GM21515 (cell line): ENCODE results near the gene FAF1.

Experiments
- ATAC-seq: cut with Tn5 transposase; IDR thresholded peaks from one replicate; pipeline ENCODE4 v1.9.1; 2021; ENCODE audit not compliant: unreplicated experiment

Gene FAF1

DNA sequence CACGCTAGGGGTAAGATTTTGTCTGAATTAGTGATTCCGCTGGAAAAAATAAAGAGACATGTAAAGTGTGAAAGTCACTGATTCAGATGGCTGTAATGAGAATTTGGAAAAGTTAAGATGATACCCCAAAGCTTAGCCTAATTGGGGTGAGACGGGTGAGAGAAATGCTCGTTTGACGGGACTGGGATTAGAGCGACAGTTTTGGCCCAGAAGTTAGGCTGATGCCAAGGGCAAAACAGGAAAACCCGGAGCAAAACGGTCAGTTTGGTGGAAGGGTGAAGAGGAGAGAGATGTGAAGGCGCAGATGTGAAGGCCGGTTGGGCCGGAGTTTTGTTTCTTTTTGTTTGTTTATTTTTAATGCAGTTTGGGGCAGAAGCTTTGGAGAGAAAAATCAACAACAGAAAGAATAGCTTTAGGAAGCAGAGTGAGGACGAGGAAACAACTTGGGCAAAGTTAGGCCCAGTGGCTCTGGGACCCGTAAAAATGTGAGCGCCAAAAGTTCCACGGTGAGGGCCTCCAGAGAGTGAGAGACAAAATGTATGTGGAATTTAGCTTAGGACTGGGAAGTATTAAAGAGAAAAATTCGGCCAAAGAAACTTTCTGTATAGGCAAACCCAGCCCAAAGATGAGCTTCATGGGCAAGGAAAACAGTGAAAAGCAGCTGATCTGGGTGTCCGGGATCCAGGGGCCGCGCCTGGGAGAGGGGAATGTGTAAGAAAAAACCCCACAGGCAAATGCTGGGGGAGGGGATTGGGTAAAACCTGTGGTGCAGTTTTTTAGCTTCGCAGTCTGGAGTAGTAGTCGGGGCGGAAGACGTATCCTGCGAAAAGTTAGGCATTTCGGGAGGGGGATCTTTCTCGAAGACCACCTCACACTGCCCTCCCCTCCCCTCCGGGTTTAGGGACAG lies 538.0 kb downstream of the FAF1 start:
- ATAC-seq, result no peak

DNA sequence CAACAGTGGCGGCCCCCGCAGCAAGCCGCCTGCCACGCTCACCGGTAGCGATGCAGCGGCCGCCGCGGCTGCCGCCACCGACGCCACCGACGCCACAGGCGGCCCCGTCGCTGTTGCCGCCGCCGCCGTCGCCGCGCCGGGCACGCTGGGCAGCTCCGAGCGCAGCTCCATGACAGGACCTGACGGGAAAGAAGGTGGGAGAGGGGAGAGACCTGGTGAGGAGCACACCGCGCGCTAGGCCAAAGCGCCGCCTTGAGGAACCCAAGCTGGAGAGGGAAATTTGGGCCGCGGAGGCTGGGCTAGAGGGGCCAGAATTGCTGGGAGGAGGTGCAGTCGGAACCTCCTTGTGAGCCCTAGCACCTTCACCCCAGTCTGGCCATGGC lies 538.7 kb downstream of the FAF1 start:
- no peak for ATAC-seq

DNA sequence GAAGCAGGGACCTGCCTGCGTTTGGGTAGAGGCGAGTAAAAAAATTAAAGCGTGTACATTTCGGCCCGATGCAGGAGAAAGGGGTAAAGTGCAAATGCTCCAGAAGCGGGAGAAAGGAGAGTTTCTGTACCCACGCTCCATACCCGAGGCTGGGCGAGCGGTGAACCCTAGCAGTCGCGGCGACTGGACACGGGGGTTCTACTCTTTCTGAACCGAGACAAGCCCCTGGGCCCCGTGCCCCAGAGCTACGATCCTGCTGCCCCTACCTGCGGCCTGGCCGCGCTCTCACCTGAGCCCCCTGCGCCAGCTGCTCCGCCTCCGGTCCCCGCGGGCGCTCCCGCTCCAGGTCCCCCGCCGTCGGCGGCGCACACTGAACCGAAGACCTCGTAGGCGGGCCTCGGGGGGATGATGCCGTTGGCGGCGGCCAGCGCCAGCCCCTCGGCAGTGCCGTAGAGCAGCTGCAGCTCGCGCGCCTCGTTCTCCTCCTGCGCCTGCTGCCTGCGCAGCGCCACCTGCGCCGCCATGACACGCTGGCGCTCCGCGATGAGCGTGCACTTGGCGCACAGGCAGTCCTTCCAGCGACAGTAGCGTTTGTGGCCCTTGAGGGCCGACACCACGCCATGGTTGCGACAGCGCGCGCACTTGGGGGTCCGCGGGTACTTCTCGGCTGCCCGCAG lies 539.2 kb downstream of the FAF1 start:
- no peak for ATAC-seq

DNA sequence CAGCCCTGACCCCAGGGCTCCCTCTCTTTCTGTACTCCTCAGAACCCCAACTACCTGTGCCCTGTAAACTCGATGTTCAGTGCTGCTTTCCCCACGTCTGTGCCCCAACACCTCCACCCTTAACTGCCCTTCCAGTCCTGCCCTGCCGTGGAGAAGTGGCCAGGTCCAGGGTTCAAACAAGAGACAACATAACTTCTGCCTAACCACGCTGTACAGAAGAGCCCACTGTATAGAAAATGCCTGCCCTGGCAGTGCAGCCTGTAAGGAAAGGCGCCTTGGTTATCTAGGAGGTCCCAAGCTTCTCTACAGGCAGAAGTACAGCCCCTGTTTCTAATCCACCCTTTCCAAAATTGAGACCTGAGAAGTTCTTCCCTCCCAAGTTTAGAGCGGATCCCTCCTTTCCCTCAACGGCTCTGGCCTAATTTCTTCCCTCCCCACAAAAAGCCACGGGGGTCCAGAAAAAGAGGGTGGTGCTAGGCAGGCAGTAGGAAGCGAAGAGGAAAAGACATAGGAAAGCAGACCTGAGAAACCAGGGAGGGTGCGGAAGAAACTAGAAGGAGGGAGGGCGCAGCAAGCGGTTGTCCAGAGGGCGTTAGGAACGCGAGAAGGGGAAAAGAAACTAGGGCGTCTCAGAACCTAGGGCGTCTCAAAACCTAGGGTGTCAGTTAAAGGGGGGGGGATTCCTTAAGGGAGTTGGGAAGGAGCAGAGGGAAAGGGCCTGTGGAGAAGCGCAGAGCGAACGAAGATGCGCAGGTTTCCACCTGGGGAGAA lies 540.0 kb downstream of the FAF1 start:
- no peak for ATAC-seq

DNA sequence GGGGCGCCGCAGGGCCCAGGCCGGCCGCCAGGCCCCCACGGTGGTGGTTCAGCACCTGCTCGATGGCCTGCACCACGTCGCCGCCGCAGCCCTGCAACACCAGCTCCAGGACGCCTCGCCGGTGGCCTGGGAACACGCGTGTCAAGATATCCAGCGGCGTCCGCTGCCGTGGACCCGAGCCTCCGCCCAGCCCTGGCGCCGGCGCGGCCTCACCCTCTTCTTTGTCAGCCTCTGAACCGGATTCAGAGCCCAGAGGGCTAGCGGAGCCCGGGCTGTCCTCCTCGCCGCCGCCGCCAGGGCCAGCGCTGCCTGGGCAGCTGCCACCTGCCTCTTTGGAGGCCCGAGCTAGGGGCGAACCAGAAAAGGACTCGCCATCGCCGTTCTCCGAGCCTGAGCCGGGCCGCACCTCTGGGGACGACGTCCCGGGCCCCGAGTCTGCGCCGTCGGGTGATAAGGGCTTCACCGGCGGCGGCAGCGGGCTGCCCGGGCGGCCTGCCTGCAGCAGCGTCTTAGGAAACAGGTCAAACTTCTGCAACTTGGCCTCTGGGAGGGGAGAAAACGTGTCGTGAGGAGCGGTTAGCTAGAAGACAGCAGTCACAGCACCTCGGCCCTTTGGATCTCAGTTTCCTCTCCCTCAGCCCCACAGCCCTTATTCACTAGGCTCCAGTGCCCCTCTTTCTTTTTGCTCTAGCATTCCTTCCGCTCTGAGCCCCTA lies 540.7 kb downstream of the FAF1 start:
- no peak for ATAC-seq

DNA sequence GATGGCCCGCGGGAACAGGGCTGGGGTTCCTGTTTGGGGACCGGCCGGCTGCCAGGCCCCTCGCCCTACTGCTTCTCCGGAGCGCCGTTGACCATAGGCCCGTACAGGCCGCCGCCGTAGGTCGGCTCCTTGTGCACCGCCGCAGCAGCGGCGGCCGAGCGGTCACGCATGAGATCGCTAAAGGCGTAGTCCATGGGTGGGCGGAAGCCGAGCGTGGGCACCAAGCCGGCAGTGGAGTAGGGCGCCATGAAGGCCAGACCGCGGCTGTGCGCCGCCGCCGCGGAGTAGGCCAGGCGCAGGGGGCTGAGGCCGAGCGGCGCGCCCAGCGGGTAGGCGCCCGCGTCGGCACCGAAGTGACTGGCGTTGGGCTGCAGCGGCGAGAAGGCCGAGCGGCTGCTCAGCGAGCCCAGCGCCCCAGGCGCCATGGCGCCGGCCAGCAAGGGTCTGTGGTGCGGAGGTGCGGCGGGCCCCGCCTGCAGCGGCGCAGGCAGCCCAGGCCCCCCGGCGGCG lies 541.4 kb downstream of the FAF1 start:
- ATAC-seq, result no peak

DNA sequence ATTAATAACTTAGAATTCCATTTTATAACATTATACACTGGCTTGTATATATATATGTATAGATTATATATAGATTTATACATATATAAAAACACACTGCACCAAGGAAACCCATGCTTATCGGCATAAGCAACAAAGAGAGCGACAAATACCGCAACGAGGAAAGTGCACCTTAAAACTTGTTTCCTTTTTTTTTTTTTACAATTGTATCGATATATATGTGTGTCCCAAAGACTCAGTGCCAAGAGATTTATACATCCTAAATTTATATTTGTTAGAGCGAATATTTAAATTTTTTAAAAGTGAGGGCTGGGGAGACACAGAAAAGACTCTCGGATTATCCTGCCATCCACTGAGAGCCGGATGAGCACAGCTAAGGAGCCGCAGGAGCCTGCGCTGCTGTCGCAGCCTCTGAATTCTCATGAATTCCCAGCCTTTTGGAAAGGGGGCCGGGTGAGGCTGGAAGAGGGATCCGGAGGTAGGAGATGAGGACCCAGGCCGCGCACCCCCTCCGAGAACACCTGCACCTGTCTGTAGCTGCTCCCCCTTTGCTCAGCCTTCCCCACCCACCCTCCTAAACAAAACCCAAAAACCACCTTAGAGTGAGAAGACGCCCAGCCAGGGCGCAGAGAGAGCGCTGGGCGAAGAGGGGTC lies 542.0 kb downstream of the FAF1 start:
- ATAC-seq, result no peak

DNA sequence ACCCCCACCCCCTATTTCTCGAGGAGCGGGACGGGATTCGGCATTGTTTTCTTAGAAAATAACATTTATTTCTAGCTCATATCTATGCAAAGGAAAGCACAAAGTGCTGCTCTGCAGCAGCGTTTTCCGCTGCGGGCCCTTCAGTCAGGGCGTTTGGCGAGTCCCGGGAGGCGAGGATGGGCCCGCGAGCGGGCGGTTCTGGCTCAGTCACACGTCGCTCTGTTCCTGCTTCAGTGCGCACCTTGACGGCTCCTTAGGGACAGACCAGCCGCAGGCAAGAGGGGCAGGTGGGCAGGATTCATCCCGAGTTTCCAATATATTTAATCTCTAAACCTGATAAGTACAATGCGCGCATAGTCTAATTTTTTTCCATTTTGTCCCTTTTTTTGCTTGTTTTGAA lies 542.6 kb downstream of the FAF1 start:
- ATAC-seq, result no peak

DNA sequence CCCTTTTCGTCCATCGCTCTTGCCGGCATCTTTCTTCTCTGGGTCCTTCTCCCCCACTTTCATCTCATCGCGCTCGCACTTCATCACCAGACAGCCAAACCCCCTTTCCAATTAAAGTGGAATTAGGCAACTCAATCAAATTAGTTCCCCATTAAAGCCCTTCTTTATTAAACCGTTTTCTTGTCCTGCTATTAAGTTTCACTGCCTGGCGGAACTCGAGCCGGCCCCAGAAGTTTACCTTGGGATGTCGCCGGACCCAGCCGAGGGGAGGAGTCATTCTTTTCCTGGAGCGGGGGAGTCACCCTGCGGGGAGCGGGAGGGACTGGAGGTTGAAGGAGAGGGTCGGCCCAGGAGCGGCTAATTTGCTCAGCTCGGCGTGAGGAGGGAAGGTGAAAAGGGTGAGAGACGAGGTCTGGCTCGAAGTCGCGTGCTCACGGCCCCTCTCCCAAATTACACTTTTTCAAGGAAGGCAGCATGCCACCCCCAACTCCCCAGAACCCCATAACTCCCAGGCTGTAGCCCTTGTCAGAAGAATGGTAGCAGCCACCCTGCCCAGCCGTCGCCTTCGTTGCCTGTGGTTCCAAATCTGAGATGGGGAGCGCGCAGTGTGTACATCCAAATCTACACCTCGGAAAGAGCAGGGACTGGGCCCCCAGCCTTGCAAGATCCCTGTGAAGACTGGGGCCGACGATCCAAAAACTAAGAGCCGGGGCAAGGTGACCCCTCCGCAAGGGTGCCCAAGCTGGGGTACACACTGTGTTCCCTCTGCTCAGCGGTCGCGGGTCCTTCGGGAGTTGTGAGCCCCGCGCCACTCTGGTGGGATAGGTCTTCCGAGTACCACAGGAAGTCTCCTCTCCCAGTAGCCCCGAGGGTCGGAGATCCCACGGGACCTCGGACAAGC lies 543.3 kb downstream of the FAF1 start:
- no peak for ATAC-seq

DNA sequence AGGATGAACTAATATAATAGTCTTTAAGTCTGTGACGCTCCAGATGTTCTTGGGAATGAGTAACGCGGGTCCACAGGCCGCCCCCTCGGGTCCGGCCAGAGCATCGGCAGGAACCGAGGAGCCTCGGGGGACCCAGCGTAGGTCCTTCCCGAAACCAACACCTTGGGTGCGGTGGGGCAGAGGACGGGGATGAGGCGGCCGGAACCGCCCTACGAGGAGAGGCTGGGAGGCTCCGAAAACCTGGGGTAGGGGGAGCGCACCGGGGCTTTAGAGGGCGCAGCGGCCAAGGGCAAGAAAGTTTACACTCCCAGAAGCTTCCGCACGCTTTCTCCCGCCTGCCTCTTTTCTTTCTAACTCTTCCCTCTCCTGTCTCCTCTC lies 543.9 kb downstream of the FAF1 start:
- ATAC-seq, result no peak

DNA sequence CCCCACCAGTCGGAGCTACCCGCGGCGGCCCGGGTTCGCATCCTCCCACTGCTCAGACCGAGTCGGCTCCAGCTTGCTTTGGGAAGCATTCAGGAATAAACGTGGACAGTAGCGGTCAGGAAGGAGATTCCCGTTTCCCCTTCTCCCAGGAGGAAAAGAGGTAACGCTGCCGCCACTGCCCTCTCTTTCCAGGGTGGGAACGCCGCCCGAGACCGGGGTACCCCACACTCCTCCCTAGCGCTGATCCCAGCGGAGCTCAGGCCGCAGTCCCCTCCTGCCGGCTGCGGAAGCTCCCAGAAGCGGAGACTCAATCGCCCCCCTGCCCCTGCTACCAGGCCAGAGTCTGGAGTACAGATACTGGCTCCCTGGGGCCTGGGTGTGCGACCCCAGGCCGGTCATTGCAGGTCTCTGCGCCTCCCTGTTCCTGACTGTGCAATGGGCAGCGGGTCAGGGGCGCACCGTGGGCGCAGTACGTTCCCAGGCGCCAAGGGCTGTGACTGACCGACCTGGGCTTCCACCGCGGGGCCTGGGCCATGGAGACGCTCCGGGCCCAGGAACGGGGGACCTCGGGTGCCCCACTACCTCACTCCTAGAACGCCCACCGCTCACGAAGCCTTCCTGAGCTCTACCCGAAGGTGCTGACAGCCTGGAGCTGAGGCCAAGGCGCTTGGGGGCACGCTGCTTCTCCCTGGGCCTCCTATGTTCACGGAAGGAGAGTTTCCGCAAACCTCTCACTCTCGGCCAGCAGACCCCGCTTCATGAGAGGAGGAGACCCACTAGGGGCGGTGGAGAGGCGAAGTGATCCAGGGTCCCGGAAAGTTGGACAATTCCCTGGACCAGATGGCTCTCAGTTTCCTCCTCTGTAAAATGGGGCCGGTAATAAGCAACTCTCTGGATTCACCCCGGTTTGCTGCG lies 544.6 kb downstream of the FAF1 start:
- no peak for ATAC-seq

DNA sequence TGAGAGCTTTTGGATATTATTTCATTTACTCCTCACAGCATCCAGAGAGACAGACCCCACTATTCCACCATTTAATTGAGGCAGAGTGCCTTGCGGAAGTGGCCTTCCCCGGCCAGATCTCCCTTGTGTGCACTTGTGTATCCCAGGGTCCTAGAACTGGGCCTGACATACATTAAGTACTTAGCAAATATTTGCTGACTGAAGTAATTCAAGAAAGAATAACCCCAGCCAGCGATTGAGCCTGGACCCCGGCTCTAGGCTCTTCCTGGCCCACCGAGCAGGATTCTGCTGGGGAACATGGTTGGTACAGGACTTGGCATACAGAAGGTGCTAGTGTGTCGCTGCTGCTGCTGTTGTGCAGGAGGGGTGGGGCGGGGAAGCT lies 545.2 kb downstream of the FAF1 start:
- no peak for ATAC-seq

DNA sequence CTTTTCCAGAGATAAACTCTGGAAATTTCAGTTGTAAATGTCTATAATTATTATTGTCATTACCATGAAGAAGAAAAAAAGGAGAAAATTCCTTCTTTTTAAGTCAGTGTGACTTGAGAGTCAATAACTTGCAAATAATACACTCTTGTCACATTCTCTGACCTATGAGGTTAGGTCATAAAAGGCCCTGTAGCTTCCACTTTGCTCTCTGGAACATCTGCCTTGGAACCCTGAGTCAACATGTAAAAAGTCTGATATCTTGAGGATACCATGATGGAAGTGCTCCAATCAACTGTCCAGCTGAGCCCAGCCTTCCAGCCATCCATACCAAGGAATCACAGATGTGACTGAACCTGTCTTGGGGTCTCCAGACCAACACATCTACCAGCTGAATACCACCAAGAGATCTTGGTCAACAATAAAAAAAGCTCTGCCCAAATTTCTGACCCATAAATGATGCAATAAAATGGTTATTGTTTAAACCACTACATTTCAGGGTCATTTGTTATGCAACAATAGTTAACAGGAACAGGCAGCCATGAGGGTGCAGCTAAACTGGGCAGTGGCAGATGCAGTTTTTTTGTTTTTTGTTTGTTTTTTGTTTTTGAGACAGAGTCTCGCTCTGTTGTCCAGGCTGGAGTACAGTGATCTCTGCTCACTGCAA lies 547.1 kb downstream of the FAF1 start:
- ATAC-seq, result no peak

DNA sequence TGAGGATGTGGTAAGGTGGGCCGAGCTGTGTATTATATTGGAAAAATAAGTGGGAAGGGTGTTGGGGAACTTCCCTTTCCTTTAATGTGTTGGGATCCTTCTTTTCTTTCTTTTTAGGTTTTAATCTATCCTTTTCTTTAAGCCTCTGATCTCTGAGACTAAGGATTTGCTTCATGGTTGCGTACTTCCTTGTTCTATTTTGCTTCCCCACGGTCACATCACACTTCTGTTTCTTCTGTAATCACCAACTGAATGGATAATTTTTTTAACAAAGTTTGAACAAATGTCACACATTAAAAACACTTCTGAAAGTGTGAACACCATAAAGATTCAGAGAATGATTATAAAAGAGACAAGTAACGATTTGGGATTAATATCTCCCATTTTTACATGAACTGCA lies 554.3 kb downstream of the FAF1 start:
- ATAC-seq, result no peak

DNA sequence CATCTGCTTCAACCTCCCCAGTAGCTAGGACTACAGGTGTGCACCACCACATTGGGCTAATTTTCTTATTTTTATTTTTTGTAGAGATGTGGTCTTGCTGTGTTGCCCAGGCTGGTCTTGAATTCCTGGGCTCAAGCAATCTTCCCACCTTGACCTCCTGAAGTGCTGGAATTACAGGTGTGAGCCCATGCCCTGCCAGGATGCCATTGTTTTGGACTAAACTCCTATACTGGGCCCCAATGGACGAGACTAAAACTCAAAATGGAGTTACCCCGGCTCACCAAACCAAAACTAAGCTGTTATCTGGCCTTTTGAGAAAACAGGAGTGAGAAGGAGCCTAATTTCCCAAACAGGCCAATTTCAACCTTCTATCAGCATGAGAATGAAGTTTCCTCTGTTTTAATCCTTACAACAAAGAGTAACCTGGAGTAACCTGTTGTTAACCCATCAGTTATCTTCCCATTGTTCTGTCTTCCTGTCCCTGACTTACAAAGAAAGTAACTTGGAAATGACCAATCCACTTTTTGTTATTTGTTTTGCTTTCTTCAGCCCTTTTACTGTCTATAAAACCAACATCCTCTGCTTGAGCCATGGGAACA lies 566.4 kb downstream of the FAF1 start:
- ATAC-seq, result no peak
